Neuronal stem cell (in vitro differentiated cells): ENCODE data around the gene TPPP3.
A peak's percentile ranks its signal among the peaks of the same experiment; 100 is the strongest.

Experiments
- DNase-seq: peaks from one replicate; pipeline ENCODE4 v3.0.0-alpha.2; 2013; ENCODE audit warnings: low spot score
- H2AFZ ChIP-seq: one replicate; pipeline ENCODE4 v1.6.1; 2013; ENCODE audit warnings: mild to moderate bottlenecking, low read length, inconsistent platforms
- H2AK5ac ChIP-seq: 2 replicates; pipeline ENCODE4 v1.6.1; 2013; ENCODE audit warnings: low read depth, mild to moderate bottlenecking, inconsistent platforms, low read length, moderate library complexity, mixed read lengths
- H2BK120ac ChIP-seq: 2 replicates; pipeline ENCODE4 v1.6.1; 2013; ENCODE audit warnings: low read depth, mild to moderate bottlenecking, inconsistent platforms, low read length, moderate library complexity, mixed read lengths
- H2BK12ac ChIP-seq: one replicate; pipeline ENCODE4 v1.6.1; 2013; ENCODE audit warnings: low read length, inconsistent platforms
- H2BK15ac ChIP-seq: 2 replicates; pipeline ENCODE4 v1.6.1; 2013; ENCODE audit warnings: mild to moderate bottlenecking, low read length, inconsistent platforms, mixed read lengths
- H2BK5ac ChIP-seq: one replicate; pipeline ENCODE4 v1.6.1; 2013; ENCODE audit warnings: inconsistent platforms, mild to moderate bottlenecking, low read length, moderate library complexity
- H3K14ac ChIP-seq: one replicate; pipeline ENCODE4 v1.6.1; 2013; ENCODE audit warnings: low read length, inconsistent platforms
- H3K18ac ChIP-seq: 2 replicates; pipeline ENCODE4 v1.6.1; 2013; ENCODE audit warnings: low read length, inconsistent platforms
- H3K23ac ChIP-seq: 2 replicates; pipeline ENCODE4 v1.6.1; 2013; ENCODE audit warnings: low read depth, mild to moderate bottlenecking, mixed read lengths, low read length, inconsistent platforms; ENCODE audit not compliant: poor library complexity
- H3K27ac ChIP-seq: replicated peaks from 3 replicates; pipeline ENCODE4 v1.5.1; 2013; ENCODE audit warnings: low read length, inconsistent platforms
- H3K27me3 ChIP-seq, 3 experiments: 2 replicates each; pipeline ENCODE4 v1.6.1; 2013; ENCODE audit warnings: low read length in 3 of 3, mild to moderate bottlenecking in 2 of 3, inconsistent platforms in 1 of 3, low read depth in 1 of 3, mixed read lengths in 1 of 3, moderate library complexity in 1 of 3; ENCODE audit not compliant: control insufficient read depth in 3 of 3, insufficient read depth in 3 of 3
- H3K36me3 ChIP-seq, 2 donors: replicated peaks in 1 of 2; 2 replicates each; pipeline ENCODE4 v1.6.1; 2013; ENCODE audit warnings: low read length in 2 of 2; ENCODE audit not compliant: control insufficient read depth in 2 of 2, insufficient read depth in 2 of 2
- H3K4ac ChIP-seq: 2 replicates; pipeline ENCODE4 v1.6.1; 2013; ENCODE audit warnings: inconsistent platforms, mild to moderate bottlenecking, low read length, moderate library complexity
- H3K4me1 ChIP-seq, 2 donors: 1 replicate in 1 of 2; 2 replicates in 1 of 2; pipeline ENCODE4 v1.6.1; 2013; ENCODE audit warnings: low read length in 2 of 2, low read depth in 1 of 2; ENCODE audit not compliant: control insufficient read depth in 2 of 2, insufficient read depth in 1 of 2
- H3K4me2 ChIP-seq: one replicate; pipeline ENCODE4 v1.6.1; 2013; ENCODE audit warnings: mild to moderate bottlenecking, low read length, inconsistent platforms; ENCODE audit not compliant: insufficient read depth, poor library complexity, severe bottlenecking
- H3K4me3 ChIP-seq, 2 donors: 2 replicates each; pipeline ENCODE4 v1.5.1; 2013; ENCODE audit warnings: low read length in 2 of 2, mild to moderate bottlenecking in 2 of 2, inconsistent platforms in 1 of 2, moderate library complexity in 1 of 2
- H3K79me1 ChIP-seq: one replicate; pipeline ENCODE4 v1.6.1; 2013; ENCODE audit warnings: low read depth, mild to moderate bottlenecking, inconsistent platforms, low read length, moderate library complexity
- H3K9ac ChIP-seq: one replicate; pipeline ENCODE4 v1.6.1; 2013; ENCODE audit warnings: mild to moderate bottlenecking, low read depth, low read length, inconsistent platforms; ENCODE audit not compliant: poor library complexity
- H3K9me3 ChIP-seq, 2 donors: replicated peaks in 1 of 2; 2 replicates each; pipeline versions ENCODE3 to v1.6.1; 2013; ENCODE audit warnings: low read length in 2 of 2, mild to moderate bottlenecking in 2 of 2, inconsistent platforms in 1 of 2, low read depth in 1 of 2, mixed read lengths in 1 of 2, moderate library complexity in 1 of 2; ENCODE audit not compliant: control insufficient read depth in 2 of 2, insufficient read depth in 1 of 2
- H4K8ac ChIP-seq: one replicate; pipeline ENCODE4 v1.6.1; 2013; ENCODE audit warnings: low read depth, mild to moderate bottlenecking, inconsistent platforms, low read length, moderate library complexity
- H4K91ac ChIP-seq: one replicate; pipeline ENCODE4 v1.6.1; 2013; ENCODE audit warnings: low read length, low read depth, mild to moderate bottlenecking, inconsistent platforms; ENCODE audit not compliant: poor library complexity
- WGBS, 2 donors: extraction: QIAGEN DNeasy Blood & Tissue Kit; methylation state at CpG; one replicate each; pipeline ENCODE4 v1.1.7; 2013; ENCODE audit warnings: missing lambda C conversion rate in 2 of 2, mixed read lengths in 1 of 2; ENCODE audit not compliant: insufficient read length in 2 of 2, insufficient replicate concordance in 1 of 2; ENCODE audit errors: extremely low coverage in 2 of 2; 5-methylcytosine and 5-hydroxymethylcytosine counted together

TPPP3 gene

GRCh38 chr16:67389911-67390815 lies 3.1 kb downstream of the TPPP3 start:
- H2BK12ac ChIP-seq = no peak overlapping the region
- peak overlapping the region; percentile 15 for H3K9ac ChIP-seq
- H3K36me3 ChIP-seq = no peaks in the 10 kb centered on the region
- peaks cover 7% of the 10 kb centered on the region for H3K79me1 ChIP-seq
- H3K14ac ChIP-seq = no peak overlapping the region
- H3K9me3 ChIP-seq = peaks cover 0 to 2% of the 10 kb centered on the region in 2 donors
- peak overlapping the region; percentile 45 for H4K8ac ChIP-seq
- H4K91ac ChIP-seq = no peak overlapping the region
- H2BK120ac ChIP-seq = no peak overlapping the region
- peaks cover 9 to 39% (median 32%) of the 10 kb centered on the region in 3 experiments for H3K27me3 ChIP-seq
- H3K23ac ChIP-seq = peak overlapping the region; percentile 59
- H2AK5ac ChIP-seq = peak overlapping the region; percentile 97
- H3K4me1 ChIP-seq = peaks cover 26 to 39% of the 10 kb centered on the region in 2 donors
- WGBS, 2 donors = no CpG with 5 or more reads among the region's 27 CpGs
- H3K4ac ChIP-seq = no peak overlapping the region
- no peak overlapping the region for H3K4me2 ChIP-seq
- H3K4me3 ChIP-seq = no peak overlapping the region
- no peak overlapping the region for H3K27ac ChIP-seq
- no peak overlapping the region for H2AFZ ChIP-seq
- no peak for DNase-seq
- no peak overlapping the region for H2BK5ac ChIP-seq
- H2BK15ac ChIP-seq = peak overlapping the region; percentile 75
- H3K18ac ChIP-seq = no peak overlapping the region

GRCh38 chr16:67388591-67388990 lies 4.7 kb downstream of the TPPP3 start:
- no peak overlapping the region for H2AK5ac ChIP-seq
- no CpG with 5 or more reads among the region's 2 CpGs for WGBS, 2 donors
- H3K27ac ChIP-seq = no peak overlapping the region
- H2BK12ac ChIP-seq = no peak overlapping the region
- H3K79me1 ChIP-seq = peaks cover 7% of the 10 kb centered on the region
- no peak overlapping the region for H4K91ac ChIP-seq
- H3K14ac ChIP-seq = no peak overlapping the region
- peaks cover 0 to 2% of the 10 kb centered on the region in 2 donors for H3K9me3 ChIP-seq
- H2BK5ac ChIP-seq = no peak overlapping the region
- H2AFZ ChIP-seq = no peak overlapping the region
- no peaks in the 10 kb centered on the region for H3K36me3 ChIP-seq
- no peak overlapping the region for H2BK15ac ChIP-seq
- H4K8ac ChIP-seq = no peak overlapping the region
- no peak overlapping the region for H3K4me3 ChIP-seq
- H3K9ac ChIP-seq = no peak overlapping the region
- peaks cover 2 to 33% (median 16%) of the 10 kb centered on the region in 3 experiments for H3K27me3 ChIP-seq
- H2BK120ac ChIP-seq = no peak overlapping the region
- no peak overlapping the region for H3K23ac ChIP-seq
- peaks cover 21 to 28% of the 10 kb centered on the region in 2 donors for H3K4me1 ChIP-seq
- no peak overlapping the region for H3K18ac ChIP-seq
- no peak for DNase-seq
- no peak overlapping the region for H3K4ac ChIP-seq
- H3K4me2 ChIP-seq = no peak overlapping the region

- no peak overlapping the region for H3K4ac ChIP-seq
- peaks cover 0 to 2% of the 10 kb centered on the region in 2 donors for H3K9me3 ChIP-seq
- H3K18ac ChIP-seq = peak overlapping the region; percentile 48
- no peak overlapping the region for H4K8ac ChIP-seq
- H3K79me1 ChIP-seq = peaks cover 7% of the 10 kb centered on the region
- H3K9ac ChIP-seq = peak overlapping the region; percentile 79
- H3K27me3 ChIP-seq = peaks cover 2 to 33% (median 15%) of the 10 kb centered on the region in 3 experiments
- no peak for DNase-seq
- H2AK5ac ChIP-seq = peak overlapping the region; percentile 29
- peaks cover 19 to 28% of the 10 kb centered on the region in 2 donors for H3K4me1 ChIP-seq
- WGBS, 2 donors = no CpG with 5 or more reads among the region's 8 CpGs
- H3K36me3 ChIP-seq = no peaks in the 10 kb centered on the region
- H3K14ac ChIP-seq = peak overlapping the region; percentile 26
- H4K91ac ChIP-seq = peak overlapping the region; percentile 20
- H3K4me2 ChIP-seq = no peak overlapping the region
- H2BK12ac ChIP-seq = peak overlapping the region; percentile 28
- no peak overlapping the region for H3K27ac ChIP-seq
- H2BK120ac ChIP-seq = no peak overlapping the region
- H2BK15ac ChIP-seq = no peak overlapping the region
- H3K4me3 ChIP-seq = no peak overlapping the region
- no peak overlapping the region for H3K23ac ChIP-seq
- H2BK5ac ChIP-seq = no peak overlapping the region
- no peak overlapping the region for H2AFZ ChIP-seq
These were observed 5.1 kb downstream of the TPPP3 start for GRCh38 chr16:67388191-67388590.

- WGBS, 2 donors = no CpG with 5 or more reads among the region's 8 CpGs
- no peak overlapping the region for H3K23ac ChIP-seq
These were observed 5.7 kb downstream of the TPPP3 start for GRCh38 chr16:67387479-67388079.

More at GRCh38 chr16:67387479-67388079, 5.7 kb downstream of the TPPP3 start:
- Histone ChIP-seq H3K9ac (no peak overlapping the region), H2BK5ac (no peak overlapping the region), H2AK5ac (no peak overlapping the region), H4K91ac (no peak overlapping the region), H3K9me3 (peaks cover 0 to 2% of the 10 kb centered on the region in 2 donors), H3K14ac (no peak overlapping the region), H2BK12ac (no peak overlapping the region), H3K27ac (no peak overlapping the region), H3K18ac (no peak overlapping the region), H2AFZ (no peak overlapping the region), H3K4ac (no peak overlapping the region), H3K4me1 (peaks cover 13 to 23% of the 10 kb centered on the region in 2 donors), H2BK15ac (peak overlapping the region; percentile 22), H3K79me1 (peaks cover 5% of the 10 kb centered on the region), H3K27me3 (peaks cover 0 to 27% (median 9%) of the 10 kb centered on the region in 3 experiments), H3K36me3 (no peaks in the 10 kb centered on the region), H4K8ac (no peak overlapping the region), H3K4me3 (no peak overlapping the region), H2BK120ac (no peak overlapping the region), H3K4me2 (no peak overlapping the region)
- DNase-seq = no peak
